ENCODE results near the gene VIL1.

- TF ChIP-seq CTCF (IDR thresholded peaks at IDR 0.05; ENCODE audit: low read length) (no peak), EZH2 (optimal IDR thresholded peaks at IDR 0.05; ENCODE audit: low read depth, low read length) (no peak)
Observed at GRCh38 chr2:218478544-218478943, 59.6 kb downstream of the VIL1 start.

Measured in MM.1S (cell line).